Hematopoietic multipotent progenitor cell treated with erythropoietin and hydrocortisone succinate and interleukin-3 and kit ligand, for 8 days (in vitro differentiated cells): Measurements from ENCODE around the gene GPHN.

Source experiments
- DNase-seq: peaks from one replicate; pipeline ENCODE4 v3.0.0-alpha.2; 2015

The GPHN gene

GRCh38 chr14:66603945-66604344 lies 96.0 kb downstream of the GPHN start:
- DNase-seq, result no peak

GRCh38 chr14:66606826-66607225 lies 98.9 kb downstream of the GPHN start:
- DNase-seq, result no peak

GRCh38 chr14:66610154-66610563 lies 102.2 kb downstream of the GPHN start:
- DNase-seq, result peak; percentile 22

GRCh38 chr14:66613344-66613743 lies 105.4 kb downstream of the GPHN start:
- no peak for DNase-seq

- no peak for DNase-seq
Observed at GRCh38 chr14:66619952-66620351, 112.0 kb downstream of the GPHN start.

GRCh38 chr14:66623838-66624237 lies 115.9 kb downstream of the GPHN start:
- DNase-seq, result no peak

GRCh38 chr14:66624336-66624937 lies 116.5 kb downstream of the GPHN start:
- DNase-seq, result peak; percentile 71

- DNase-seq, result no peak
Observed at GRCh38 chr14:66628636-66629035, 120.7 kb downstream of the GPHN start.

- DNase-seq, result no peak
Observed at GRCh38 chr14:66629499-66629898, 121.6 kb downstream of the GPHN start.

GRCh38 chr14:66634876-66635275 lies 126.9 kb downstream of the GPHN start:
- no peak for DNase-seq

- no peak for DNase-seq
Observed at GRCh38 chr14:66635435-66635834, 127.5 kb downstream of the GPHN start.

- no peak for DNase-seq
Observed at GRCh38 chr14:66636240-66636639, 128.3 kb downstream of the GPHN start.

GRCh38 chr14:66638689-66639088 lies 130.7 kb downstream of the GPHN start:
- DNase-seq, result peak; percentile 7

GRCh38 chr14:66641861-66642635 lies 134.1 kb downstream of the GPHN start:
- no peak for DNase-seq

- DNase-seq, result no peak
Observed at GRCh38 chr14:66643344-66643743, 135.4 kb downstream of the GPHN start.

- no peak for DNase-seq
Observed at GRCh38 chr14:66645716-66646115, 137.8 kb downstream of the GPHN start.

GRCh38 chr14:66649498-66649897 lies 141.6 kb downstream of the GPHN start:
- no peak for DNase-seq

GRCh38 chr14:66650491-66650911 lies 142.6 kb downstream of the GPHN start:
- DNase-seq, result no peak

- no peak for DNase-seq
Observed at GRCh38 chr14:66651536-66652220, 143.7 kb downstream of the GPHN start.

GRCh38 chr14:66652525-66653106 lies 144.7 kb downstream of the GPHN start:
- DNase-seq, result no peak

GRCh38 chr14:66657780-66658179 lies 149.8 kb downstream of the GPHN start:
- no peak for DNase-seq

GRCh38 chr14:66662374-66662773 lies 154.4 kb downstream of the GPHN start:
- DNase-seq, result peak; percentile 3

GRCh38 chr14:66677780-66678179 lies 169.8 kb downstream of the GPHN start:
- DNase-seq, result no peak

GRCh38 chr14:66680216-66680615 lies 172.3 kb downstream of the GPHN start:
- no peak for DNase-seq
